Uterus (tissue), 2 donors: ENCODE measurements around the gene HIRA.

ENCODE experiments used
- CTCF ChIP-seq, 4 experiments: fragments of 200-600 bp in 2 of 4; fragments of 450-650 bp in 2 of 4; sonication (generic) in 2 of 4; IDR thresholded peaks; one replicate each; pipeline ENCODE4 v1.5.1; 2016 to 2019; ENCODE audit warnings: antibody characterized with exemption in 4 of 4, mild to moderate bottlenecking in 2 of 4, moderate library complexity in 1 of 4
- POLR2A ChIP-seq, 2 donors: fragments of 450-650 bp; IDR thresholded peaks; one replicate each; pipeline ENCODE4 v1.6.1; 2016; ENCODE audit warnings: antibody characterized with exemption in 2 of 2, mild to moderate bottlenecking in 1 of 2, moderate library complexity in 1 of 2

DNA sequence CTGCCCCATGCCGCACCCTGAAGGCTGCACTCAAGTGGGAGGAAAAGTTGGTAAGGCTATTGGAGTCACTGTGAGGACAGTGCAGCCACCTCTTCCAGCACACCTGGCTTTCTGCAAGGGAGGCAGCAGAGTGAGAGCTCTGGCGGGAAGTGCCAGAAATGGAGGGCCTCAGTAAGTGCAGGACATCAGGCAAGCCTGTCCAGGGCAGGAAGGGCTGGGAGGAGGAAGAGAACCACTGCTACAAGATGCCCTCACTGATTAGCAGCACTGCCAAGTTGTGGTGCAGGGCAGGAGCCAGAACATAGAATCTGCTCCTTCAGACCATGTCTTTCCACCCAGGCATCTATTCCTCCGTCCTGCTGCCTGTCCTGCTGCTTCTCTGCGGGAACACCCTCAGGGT lies 78.8 kb downstream of the HIRA start:
- TF ChIP-seq POLR2A (IDR thresholded peaks at IDR 0.05) (no peak), CTCF (IDR thresholded peaks at IDR 0.05) (no peak)
